HG02840 (cell line): ENCODE results near the gene HSD17B7.
A peak's percentile ranks its signal among the peaks of the same experiment; 100 is the strongest.

ENCODE experiments used
- ATAC-seq: cut with Tn5 transposase; IDR thresholded peaks from one replicate; pipeline ENCODE4 v1.9.1; 2021; ENCODE audit warnings: mild to moderate bottlenecking, moderate library complexity, moderate number of reproducible peaks; ENCODE audit not compliant: unreplicated experiment, low FRiP score

HSD17B7 gene

GRCh38 chr1:162854245-162854882, 63.9 kb downstream of the HSD17B7 start:
- peak; percentile 71 for ATAC-seq

- no peak for ATAC-seq
These were observed 65.1 kb downstream of the HSD17B7 start for GRCh38 chr1:162855461-162856150.

- no peak for ATAC-seq
These were observed 65.8 kb downstream of the HSD17B7 start for GRCh38 chr1:162856260-162856659.

- ATAC-seq, result no peak
These were observed 67.3 kb downstream of the HSD17B7 start for GRCh38 chr1:162857850-162858249.

- ATAC-seq, result no peak
These were observed 68.7 kb downstream of the HSD17B7 start for GRCh38 chr1:162859191-162859590.

GRCh38 chr1:162861101-162861500, 70.6 kb downstream of the HSD17B7 start, which contains the start of gene CCDC190:
Gene CCDC190, minus strand, starts transcription at chr1:162861175. Its CDS starts 1,529 bp downstream, at chr1:162859646.
- ATAC-seq, result no peak

- no peak for ATAC-seq
These were observed 71.1 kb downstream of the HSD17B7 start for GRCh38 chr1:162861625-162862024.
